Esophagus squamous epithelium (tissue), 4 donors: ENCODE measurements around the gene ACAP1.

Source experiments
- CTCF ChIP-seq, 6 experiments: fragments of 450-650 bp in 4 of 6; fragments of 200-600 bp in 2 of 6; sonication (generic) in 2 of 6; IDR thresholded peaks; one replicate each; pipeline ENCODE4 v1.5.1; 2016 to 2019; ENCODE audit warnings: antibody characterized with exemption in 6 of 6, mild to moderate bottlenecking in 4 of 6, moderate library complexity in 4 of 6
- POLR2A ChIP-seq, 4 donors: fragments of 450-650 bp; IDR thresholded peaks; one replicate each; pipeline ENCODE4 v1.6.1; 2017; ENCODE audit warnings: antibody characterized with exemption in 4 of 4, mild to moderate bottlenecking in 4 of 4, moderate library complexity in 3 of 4

GRCh38 chr17:7343250-7343649, 6.9 kb downstream of the ACAP1 start:
- TF ChIP-seq CTCF (IDR thresholded peaks at IDR 0.05): no peak
- no peak for TF ChIP-seq POLR2A (IDR thresholded peaks at IDR 0.05)
